Spleen (tissue), 11 donors: ENCODE results near the gene TTLL11. TPM values are rescaled to one million over a fixed set of nuclear protein-coding genes. Genes with fewer than 3 reads are reported as not detected.

Experiments
- DNase-seq: peaks from one replicate; pipeline ENCODE4 v3.0.0-alpha.2; 2020
- H3K27ac ChIP-seq, 8 donors: fragments of 200-600 bp; sonication (generic) in 7 of 8; 1 replicate in 4 of 8; 2 replicates in 4 of 8; pipeline versions ENCODE4 v1.5.0 to v1.8.0; 2016 to 2021; ENCODE audit warnings: inconsistent platforms in 4 of 8, mild to moderate bottlenecking in 4 of 8, moderate library complexity in 1 of 8
- H3K27me3 ChIP-seq, 7 donors: fragments of 200-600 bp; sonication (generic) in 6 of 7; replicated peaks in 1 of 7; 1 replicate in 4 of 7; 2 replicates in 3 of 7; pipeline versions ENCODE4 v1.5.0 to v1.8.0; 2016 to 2021; ENCODE audit warnings: inconsistent platforms in 3 of 7, mild to moderate bottlenecking in 1 of 7
- H3K36me3 ChIP-seq, 6 donors: fragments of 200-600 bp; sonication (generic) in 5 of 6; 1 replicate in 4 of 6; 2 replicates in 2 of 6; pipeline versions ENCODE4 v1.5.0 to v1.8.0; 2016 to 2021; ENCODE audit warnings: inconsistent platforms in 2 of 6
- H3K4me1 ChIP-seq, 6 donors: fragments of 200-600 bp; sonication (generic) in 5 of 6; 1 replicate in 3 of 6; 2 replicates in 3 of 6; pipeline versions ENCODE4 v1.5.0 to v1.8.0; 2016 to 2021; ENCODE audit warnings: inconsistent platforms in 3 of 6
- H3K4me3 ChIP-seq, 8 donors: fragments of 200-600 bp; sonication (generic) in 7 of 8; 1 replicate in 4 of 8; 2 replicates in 4 of 8; pipeline versions ENCODE4 v1.5.0 to v1.8.0; 2016 to 2021; ENCODE audit warnings: inconsistent platforms in 4 of 8, mild to moderate bottlenecking in 4 of 8, moderate library complexity in 2 of 8
- H3K9me3 ChIP-seq, 8 donors: fragments of 200-600 bp; sonication (generic) in 7 of 8; 1 replicate in 4 of 8; 2 replicates in 4 of 8; pipeline versions ENCODE4 v1.5.0 to v1.8.0; 2016 to 2021; ENCODE audit warnings: inconsistent platforms in 4 of 8
- CTCF ChIP-seq, 11 experiments: fragments of 200-600 bp in 7 of 11; fragments of 450-650 bp in 4 of 11; sonication (generic) in 4 of 11; IDR thresholded peaks in 8 of 11; conservative IDR thresholded peaks in 3 of 11; 1 replicate in 7 of 11; 2 replicates in 4 of 11; pipeline versions ENCODE4 v1.4.0 to v1.8.0; 2016 to 2021; ENCODE audit warnings: antibody characterized with exemption in 11 of 11, inconsistent platforms in 4 of 11, mild to moderate bottlenecking in 1 of 11
- POLR2A ChIP-seq, 3 donors: fragments of 450-650 bp; IDR thresholded peaks; one replicate each; pipeline ENCODE4 v1.5.1; 2017; ENCODE audit warnings: antibody characterized with exemption in 3 of 3, mild to moderate bottlenecking in 1 of 3
- POLR2AphosphoS5 ChIP-seq, 3 donors: sonication (generic); formaldehyde crosslinking; IDR thresholded peaks; one replicate each; pipeline ENCODE4 v1.5.1; 2017; ENCODE audit warnings: antibody characterized with exemption in 3 of 3
- WGBS, 5 donors: extraction: QIAGEN DNeasy Blood & Tissue Kit in 3 of 5; methylation state at CpG; one replicate each; pipeline versions ENCODE4 v1.1.5 to v1.1.7; 2013 to 2018; 5-methylcytosine and 5-hydroxymethylcytosine counted together
- intact Hi-C: fragments of 100-400 bp; cut with DNase I; formaldehyde crosslinking; loops from one replicate; pipeline ENCODE4 v1.15.0; 2023; ENCODE audit warnings: low total_unique reads
- polyA plus RNA-seq, 3 donors: library from polyadenylated mRNA; stranded (reverse); fragments of 200-250 nt; gene quantifications; one replicate each; pipeline ENCODE4 v1.2.1, GENCODE V29; 2013
- total RNA-seq, 7 donors: library from RNA; depleted of rRNA in 3 of 7; stranded (reverse); fragments of >200 nt in 3 of 7; fragmentation: NEBNext Ultra II Directional in 4 of 7; extraction: Animal tissue kit (Norgen Biotek cat#: 25700) in 4 of 7; gene quantifications; one replicate each; pipeline versions ENCODE4 v1.1.0 to v1.2.1, GENCODE V29; 2016 to 2021
- donor health status: healthy with polysubstance abuse.
- donor health status: DM: no; HTN: no; CAD: no; lungs with moderate emphysema.
- donor health status: DM: no; HTN: no; CAD: no.
- donor health status: Bipolar disorder and iron deficiency.
- donor health status: healthy.
- donor health status: DM: no; HTN: no; CAD: no.
- donor health status: DM: yes; HTN: yes; CAD: no.

TTLL11 gene
- total and polyA plus RNA-seq, 10 donors = 1.6 to 12.8 (median 7.3) TPM

- H3K4me3 ChIP-seq = no peak overlapping the region
- no peaks in the 10 kb centered on the region for H3K9me3 ChIP-seq
- TF ChIP-seq POLR2A (IDR thresholded peaks at IDR 0.05) = no peak
- no peak for DNase-seq
- WGBS, 5 donors = 67 to 93% (median 85%) methylated on average over 2 of the region's 2 CpGs
- H3K36me3 ChIP-seq = no peaks in the 10 kb centered on the region
- H3K27ac ChIP-seq = no peak overlapping the region
- peaks cover 0 to 46% (median 21%) of the 10 kb centered on the region in 7 donors for H3K27me3 ChIP-seq
- intact Hi-C loops = loop anchor here (10.0 kb wide), 2 partner anchors 325 to 685 kb away; no protein-coding TSS in a partner anchor
- H3K4me1 ChIP-seq = peaks cover 13 to 67% (median 44%) of the 10 kb centered on the region in 6 donors
Observed at GRCh38 chr9:122129969-122130368, 36.9 kb upstream of the TTLL11 start.

- WGBS, 5 donors = 80 to 92% (median 85%) methylated on average over 7 of the region's 7 CpGs
- Histone ChIP-seq H3K4me1 (peaks cover 13 to 64% (median 43%) of the 10 kb centered on the region in 6 donors), H3K36me3 (no peaks in the 10 kb centered on the region), H3K27me3 (peaks cover 0 to 56% (median 21%) of the 10 kb centered on the region in 7 donors), H3K27ac (no peak overlapping the region), H3K4me3 (no peak overlapping the region), H3K9me3 (no peaks in the 10 kb centered on the region)
- no peak for TF ChIP-seq POLR2A (IDR thresholded peaks at IDR 0.05)
- TF ChIP-seq POLR2AphosphoS5 (IDR thresholded peaks at IDR 0.05) = no peak
- no peak for TF ChIP-seq CTCF (IDR thresholded peaks at IDR 0.05 in 8 of 11, conservative IDR thresholded peaks at IDR 0.05 in 3 of 11)
- intact Hi-C loops = loop anchor here (10.0 kb wide), 2 partner anchors 326 to 686 kb away; no protein-coding TSS in a partner anchor
- no peak for DNase-seq
Observed at GRCh38 chr9:122128969-122129343, 35.8 kb upstream of the TTLL11 start.

- peaks cover 13 to 60% (median 39%) of the 10 kb centered on the region in 6 donors for H3K4me1 ChIP-seq
- H3K9me3 ChIP-seq = no peaks in the 10 kb centered on the region
- TF ChIP-seq POLR2AphosphoS5 (IDR thresholded peaks at IDR 0.05) (peak; percentile 56 to 74 (median 74)), CTCF (IDR thresholded peaks at IDR 0.05 in 8 of 11, conservative IDR thresholded peaks at IDR 0.05 in 3 of 11) (no peak)
- no peaks in the 10 kb centered on the region for H3K36me3 ChIP-seq
- DNase-seq = no peak
- intact Hi-C loops = loop anchor here (10.0 kb wide), 2 partner anchors 327 to 687 kb away; no protein-coding TSS in a partner anchor
- no peak overlapping the region for H3K4me3 ChIP-seq
- H3K27me3 ChIP-seq = peaks cover 0 to 63% (median 21%) of the 10 kb centered on the region in 7 donors
- WGBS, 5 donors = 40 to 74% (median 52%) methylated on average over 24 of the region's 24 CpGs
- H3K27ac ChIP-seq = no peak overlapping the region
Observed at GRCh38 chr9:122128007-122128968, 35.2 kb upstream of the TTLL11 start.

GRCh38 chr9:122127396-122127798, 34.3 kb upstream of the TTLL11 start:
- H3K36me3 ChIP-seq = no peaks in the 10 kb centered on the region
- H3K9me3 ChIP-seq = no peaks in the 10 kb centered on the region
- TF ChIP-seq POLR2AphosphoS5 (IDR thresholded peaks at IDR 0.05) (no peak), POLR2A (IDR thresholded peaks at IDR 0.05) (no peak), CTCF (IDR thresholded peaks at IDR 0.05 in 8 of 11, conservative IDR thresholded peaks at IDR 0.05 in 3 of 11) (no peak)
- no peak overlapping the region for H3K4me3 ChIP-seq
- peaks cover 13 to 56% (median 44%) of the 10 kb centered on the region in 6 donors for H3K4me1 ChIP-seq
- intact Hi-C loops = loop anchor here (10.0 kb wide), 2 partner anchors 327 to 687 kb away; no protein-coding TSS in a partner anchor
- H3K27ac ChIP-seq = no peak overlapping the region
- WGBS, 5 donors = 73 to 92% (median 85%) methylated on average over 2 to 10 of the region's 10 CpGs
- peaks cover 0 to 65% (median 21%) of the 10 kb centered on the region in 7 donors for H3K27me3 ChIP-seq
- DNase-seq = no peak
